Dermis lymphatic vessel endothelial cell (primary cell): ENCODE results near the gene PDK2. TPM values are rescaled to one million over a fixed set of nuclear protein-coding genes. Genes with fewer than 3 reads are reported as not detected.

Source experiments
- total RNA-seq: library from RNA; depleted of rRNA; stranded (reverse); fragments of >200 nt; gene quantifications from 2 replicates; pipeline ENCODE4 v1.2.1, GENCODE V29; 2014

Gene PDK2
- 13.1 and 23.5 TPM in 2 replicates for total RNA-seq

DNA sequence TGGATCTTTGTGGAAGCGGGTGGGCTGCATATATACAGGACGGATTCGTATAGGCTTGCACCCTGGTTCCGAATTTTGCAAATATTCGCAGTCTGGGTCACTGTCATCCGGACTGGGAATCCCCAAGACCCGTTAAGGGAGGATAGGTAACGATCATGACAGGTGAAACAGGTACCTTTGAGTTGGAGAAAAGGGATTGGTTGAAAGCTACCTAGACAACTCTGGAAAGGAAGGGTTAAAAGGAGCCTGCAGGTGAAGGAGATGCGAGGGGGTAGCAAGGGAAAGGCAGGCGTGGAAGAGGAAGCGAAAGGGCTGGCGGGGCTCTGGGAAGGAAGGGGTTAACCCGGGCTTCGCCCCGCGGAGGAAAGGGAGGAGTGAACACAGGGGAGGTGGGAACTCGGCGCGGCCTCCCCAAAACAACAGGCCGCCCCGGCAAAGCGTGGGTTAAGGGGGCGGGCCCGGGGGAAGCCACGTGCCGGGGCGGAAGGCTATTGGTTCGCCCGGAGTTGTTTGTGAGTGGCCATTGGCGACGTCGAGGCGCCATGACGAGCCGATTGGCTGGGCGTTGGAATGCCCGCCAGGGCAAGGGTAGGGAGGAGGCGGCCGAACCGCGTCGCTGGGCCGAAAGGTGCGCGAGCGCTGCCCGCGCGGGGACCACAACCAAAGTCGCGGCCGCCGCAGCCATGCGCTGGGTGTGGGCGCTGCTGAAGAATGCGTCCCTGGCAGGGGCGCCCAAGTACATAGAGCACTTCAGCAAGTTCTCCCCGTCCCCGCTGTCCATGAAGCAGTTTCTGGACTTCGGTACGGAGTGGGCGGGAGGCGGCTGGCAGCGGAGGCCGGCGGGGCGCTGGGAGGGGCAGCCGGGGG is at the start of gene PDK2:
PDK2 (plus strand) TSS at position 599 of the 867 bp plus-strand sequence; CDS start at position 684, 85 bp downstream.

GRCh38 chr17:50055426-50056216 is 39.5 kb upstream of the PDK2 start, which contains the start of gene ITGA3:
Gene ITGA3 (plus strand): TSS chr17:50056110. CDS start chr17:50056440, 330 bp downstream.

DNA sequence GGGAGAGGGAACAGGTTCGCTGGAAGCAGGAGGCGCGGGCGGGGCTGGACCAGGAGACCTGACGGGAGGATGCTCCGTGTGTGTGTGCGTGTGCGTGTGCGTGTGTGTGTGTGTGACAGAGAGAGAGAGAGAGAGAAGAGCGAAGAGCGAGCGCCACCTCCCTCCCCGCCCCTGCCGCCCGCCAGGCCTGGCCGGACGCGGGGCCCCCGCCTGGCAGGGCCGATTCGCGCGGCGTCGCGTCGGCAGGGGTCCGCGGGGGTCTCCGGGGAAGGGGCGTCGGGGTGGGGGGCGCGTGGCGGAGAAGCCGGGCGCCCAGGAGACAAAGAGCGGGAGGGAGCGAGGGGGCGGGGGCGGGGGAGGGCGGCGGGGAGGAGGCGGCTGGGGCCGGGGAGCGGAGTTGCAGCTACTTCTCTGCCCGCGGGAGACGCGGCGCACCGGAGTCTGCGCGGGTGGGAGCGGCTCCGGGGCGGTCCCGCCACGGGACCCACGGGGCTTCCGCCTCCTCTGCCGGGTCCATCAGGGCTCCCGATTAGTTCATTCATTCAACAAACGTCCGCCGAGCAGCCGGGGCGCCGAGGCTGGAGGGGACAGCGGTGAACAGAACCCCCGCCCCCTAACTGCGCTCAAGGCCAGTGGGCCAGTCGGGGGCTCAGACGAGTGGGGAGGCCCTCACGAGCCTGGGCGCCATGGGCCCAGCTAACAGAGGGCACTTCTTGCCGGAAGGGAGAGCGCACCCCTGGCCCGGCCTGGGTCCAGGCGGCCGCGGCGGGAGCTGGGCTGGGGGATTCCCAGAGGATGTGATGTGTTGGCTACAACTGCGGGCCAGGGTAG is 34.8 kb downstream of the PDK2 start, which contains the start of gene SAMD14:
SAMD14 (minus strand) TSS at position 433 of the 831 bp plus-strand sequence. CDS start 5,201 bp downstream, outside the sequence.

GRCh38 chr17:50150354-50151040 is 55.3 kb downstream of the PDK2 start, which contains the start of gene PPP1R9B:
Gene PPP1R9B (minus strand): TSS chr17:50150677. CDS start chr17:50150513, 164 bp downstream.

Other genes starting within 250 kb of the PDK2 start
- gene TAC4, start 247.3 kb upstream of the PDK2 start, total RNA-seq, result not detected in 2 replicates
- not detected in 2 replicates for gene DLX4, start 126.2 kb upstream of the PDK2 start, total RNA-seq
- not detected in 2 replicates for gene DLX3, start 100.1 kb upstream of the PDK2 start, total RNA-seq
- 52.9 and 120 TPM in 2 replicates for gene ITGA3, start 39.2 kb upstream of the PDK2 start, total RNA-seq
- 3.0 and 4.0 TPM in 2 replicates for gene SAMD14, start 34.8 kb downstream of the PDK2 start, total RNA-seq
- gene PPP1R9B, start 55.3 kb downstream of the PDK2 start, total RNA-seq, result 23.8 and 31.5 TPM in 2 replicates
- not detected in 2 replicates for gene SGCA, start 70.7 kb downstream of the PDK2 start, total RNA-seq
- 8.3 and 49.2 TPM in 2 replicates for gene COL1A1, start 106.3 kb downstream of the PDK2 start, total RNA-seq
- gene TMEM92, start 179.1 kb downstream of the PDK2 start, total RNA-seq, result 0.17 TPM in 1 of 2 replicates, not detected in the other